ENCODE data around the gene PRPS1. TPM values are rescaled to one million over a fixed set of nuclear protein-coding genes. Genes with fewer than 3 reads are reported as not detected.

The PRPS1 gene
- 26.8 and 37.6 TPM in 2 replicates for total RNA-seq (2011; cell fraction: chromatin; rRNA removed; ENCODE audit: low replicate concordance)
- total RNA-seq (2011; cell fraction: nucleolus; rRNA removed) = 19.3 and 22.8 TPM in 2 replicates
- 30.8 and 38.8 TPM in 2 replicates for total RNA-seq (2011; cell fraction: nucleoplasm; rRNA removed)
- total RNA-seq (2014; rRNA removed) = 51.8 and 51.9 TPM in 2 replicates
- 79.6 and 85.1 TPM in 2 replicates for total RNA-seq (2014; rRNA removed; fragmentation: Illumina TruSeq; extraction: Trizol)
- total RNA-seq (2015; rRNA removed; fragmentation: Illumina TruSeq; extraction: Trizol) = 70.1 and 71.2 TPM in 2 replicates
- total RNA-seq (2021) = 102 and 104 TPM in 2 replicates
- polyA plus RNA-seq (2011; rRNA removed) = 138 and 175 TPM in 2 replicates
- 87.5 and 121 TPM in 2 replicates for polyA plus RNA-seq (2011; cell fraction: cytosol; rRNA removed)
- 25.6 and 38.6 TPM in 2 replicates for polyA plus RNA-seq (2011; cell fraction: nucleus; rRNA removed)
- polyA plus RNA-seq (2012) = 49.4 and 92.8 TPM in 2 replicates
- 113 and 125 TPM in 2 replicates for polyA plus RNA-seq (2014; fragmentation: Illumina TruSeq; extraction: Trizol)
- polyA plus RNA-seq (2014; fragmentation: Nextera tagmentation; extraction: Ambion mirVana) = 10 to 100 TPM; 47.8 to 50.9 TPM
- 90.2 and 121 TPM in 2 replicates for polyA plus RNA-seq (2014; rRNA removed)
- 161 and 200 TPM in 2 replicates for polyA minus RNA-seq (2011; rRNA and poly(A)+ RNA removed)
- 49.1 and 77.7 TPM in 2 replicates for polyA minus RNA-seq (2011; cell fraction: cytosol; rRNA and poly(A)+ RNA removed)
- polyA minus RNA-seq (2011; cell fraction: nucleus; rRNA and poly(A)+ RNA removed) = 10.5 and 18.3 TPM in 2 replicates
- Bru-seq, nascent RNA = percentile 88 among the genes with signal in this experiment
- BruChase-seq, experiment 1, labeled RNA remaining after a 2-hour chase = percentile 81 among the genes with signal in this experiment
- percentile 84 among the genes with signal in this experiment for BruChase-seq, experiment 2, labeled RNA remaining after a 6-hour chase
- long read RNA-seq, experiment 1, transcript PRPS1-204 (7 exons, 2,152 nt) = major isoform, 73 of 111 reads
- long read RNA-seq, experiment 1, partial matches to known transcripts = 36 of 111 reads
- long read RNA-seq, experiment 1, other reads (novel, unspliced or antisense) = 2 of 111 reads
- long read RNA-seq, experiment 2, transcript PRPS1-204 (7 exons, 2,152 nt) = major isoform, 106 of 136 reads
- long read RNA-seq, experiment 2, partial matches to known transcripts = 11 of 136 reads
- long read RNA-seq, experiment 2, other reads (novel, unspliced or antisense) = 17 of 136 reads
- long read RNA-seq, experiment 3, transcript PRPS1-204 (7 exons, 2,152 nt) = major isoform, 33 of 39 reads
- long read RNA-seq, experiment 3, partial matches to known transcripts = 2 of 39 reads
- long read RNA-seq, experiment 3, other reads (novel, unspliced or antisense) = 3 of 39 reads

DNA sequence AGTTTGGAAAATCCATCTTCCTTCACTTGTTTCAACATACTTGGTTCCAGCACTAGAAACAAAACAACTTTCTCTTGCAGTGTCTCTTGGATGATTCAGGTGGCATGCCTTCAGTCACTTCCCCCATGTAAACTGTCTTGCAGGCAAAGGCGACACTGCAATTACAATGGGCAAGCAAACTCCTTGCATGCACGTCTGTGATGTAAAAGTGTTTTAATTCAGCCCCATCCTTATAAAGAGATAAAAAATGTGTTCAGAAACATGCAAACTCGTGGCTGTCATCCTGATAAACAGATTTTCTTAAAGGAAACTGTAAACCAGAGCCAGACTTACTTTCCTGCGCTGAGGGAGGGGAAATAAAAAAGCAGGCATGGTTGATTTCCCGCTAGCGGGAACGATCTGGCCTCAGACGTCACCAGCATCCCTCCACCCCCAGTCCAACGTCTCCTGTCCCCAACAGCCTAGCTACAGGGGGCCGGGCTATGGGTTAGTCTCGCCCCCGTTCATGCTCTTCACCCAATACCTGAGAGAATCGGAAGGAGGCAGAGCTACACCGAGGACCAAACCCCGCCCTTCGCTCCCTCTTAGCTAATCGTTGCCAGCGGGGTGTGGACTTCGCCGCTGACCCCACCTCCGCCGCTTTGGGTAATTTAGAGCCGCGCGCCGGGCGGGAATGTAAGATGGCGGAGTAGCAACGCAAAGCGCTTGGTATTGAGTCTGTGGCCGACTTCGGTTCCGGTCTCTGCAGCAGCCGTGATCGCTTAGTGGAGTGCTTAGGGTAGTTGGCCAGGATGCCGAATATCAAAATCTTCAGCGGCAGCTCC lies at the start of gene PRPS1:
Gene PRPS1, plus strand, starts transcription at position 673 of the 824 bp plus-strand sequence. Its CDS starts 119 bp downstream, at position 792.
- DNase-seq (ENCODE audit: extremely low read depth in 1 of 4, low spot score in 3 of 4) = peak; percentile 88 to 96 (median 90)
- Histone ChIP-seq H3K27ac (ENCODE audit: extremely low read depth, low read depth, low read length) (peak within 1 kb of the TSS; percentile 92), H3K9me3 (replicated peaks; ENCODE audit: control insufficient read depth, insufficient read depth, low read depth, low read length) (no peaks in the 10 kb centered on the region), H3K36me3 (ENCODE audit: control insufficient read depth, insufficient read depth, low read length) (peaks cover 14% of the 10 kb centered on the region), H3K4me3 (peak within 1 kb of the TSS; percentile 68), H3K9ac (ENCODE audit: insufficient read depth in 1 of 2, low read depth in 2 of 2, low read length in 2 of 2) (peak within 1 kb of the TSS; percentile 88 to 92), H3K9me1 (ENCODE audit: control insufficient read depth, insufficient read depth, low read length) (no peaks in the 10 kb centered on the region), H3K27me3 (ENCODE audit: control insufficient read depth in 2 of 2, insufficient read depth in 2 of 2, low read length in 2 of 2) (no peaks in the 10 kb centered on the region), H4K20me1 (replicated peaks; ENCODE audit: control insufficient read depth, insufficient read depth, low read length) (peaks cover 6% of the 10 kb centered on the region; the same call in 1 of the 2 replicates), H3K79me2 (ENCODE audit: control insufficient read depth, insufficient read depth, low read length) (peaks cover 47% of the 10 kb centered on the region), H2AFZ (ENCODE audit: low read depth, low read length) (peak within 1 kb of the TSS; percentile 91), H3K4me2 (ENCODE audit: insufficient read depth, low read length) (peak within 1 kb of the TSS; percentile 91), H3K4me1 (replicated peaks in 1 of 2; ENCODE audit: control insufficient read depth in 2 of 2, insufficient read depth in 2 of 2, low read length in 2 of 2) (peaks cover 8 to 16% of the 10 kb centered on the region in 2 experiments; a peak in 4 of 5 replicates)
- FAIRE-seq = peak; percentile 93
- in situ Hi-C loops (cut with MboI) (no loop called here), intact Hi-C loops (cut with micrococcal nuclease) (loop anchor here (5.0 kb wide), 1 partner anchor 51 kb away; no protein-coding TSS in a partner anchor)
- BruUV-seq (replicated peaks) = no TSS peak
- POLR2A ChIA-PET = interaction anchor here (0.6 to 2.0 kb wide), 13 partner anchors 8 to 115 kb away, joined by 3 to 10 read pairs (median 4); no protein-coding TSS in a partner anchor
- peak; percentile 99 for ATAC-seq
- under 1% methylated on average over 32 of the region's 37 CpGs for WGBS (ENCODE audit: insufficient coverage, low coverage, missing lambda C conversion rate)
- CTCF ChIA-PET (ENCODE audit: low intra/inter-chr PET ratio) = no interaction called here
- TF ChIP-seq RFX7 (CRISPR knock-in tag; IDR thresholded peaks at IDR 0.05) = no peak
- TF ChIP-seq, protein P1, sequence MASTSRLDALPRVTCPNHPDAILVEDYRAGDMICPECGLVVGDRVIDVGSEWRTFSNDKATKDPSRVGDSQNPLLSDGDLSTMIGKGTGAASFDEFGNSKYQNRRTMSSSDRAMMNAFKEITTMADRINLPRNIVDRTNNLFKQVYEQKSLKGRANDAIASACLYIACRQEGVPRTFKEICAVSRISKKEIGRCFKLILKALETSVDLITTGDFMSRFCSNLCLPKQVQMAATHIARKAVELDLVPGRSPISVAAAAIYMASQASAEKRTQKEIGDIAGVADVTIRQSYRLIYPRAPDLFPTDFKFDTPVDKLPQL (IDR thresholded peaks at IDR 0.05; ENCODE audit: extremely low read depth, insufficient read length) = no peak
- TF ChIP-seq SRSF3 (IDR thresholded peaks at IDR 0.05; ENCODE audit: insufficient read depth, low read length) = no peak
- peak; percentile 75 for TF ChIP-seq TBP (optimal IDR thresholded peaks at IDR 0.05; ENCODE audit: low read depth, low read length)
- TF ChIP-seq ZNF764 (CRISPR knock-in tag; IDR thresholded peaks at IDR 0.05; ENCODE audit: low read depth) = no peak
- TF ChIP-seq POLR3A (IDR thresholded peaks at IDR 0.05; ENCODE audit: borderline replicate concordance, extremely low read depth, insufficient read depth, insufficient read length) = no peak
- peak; percentile 38; the same call in 1 of the 2 replicates for TF ChIP-seq JUND (IDR thresholded peaks at IDR 0.05; ENCODE audit: borderline replicate concordance, low read depth, low read length)
- TF ChIP-seq JUND (tag; IDR thresholded peaks at IDR 0.05; ENCODE audit: borderline replicate concordance, low read depth, low read length) = no peak; the same call in 2 of the 3 replicates
- TF ChIP-seq KLF1 (tag; IDR thresholded peaks at IDR 0.05) = no peak
- TF ChIP-seq PTTG1 (tag; IDR thresholded peaks at IDR 0.05; ENCODE audit: low read depth) = no peak
- TF ChIP-seq, protein P2, sequence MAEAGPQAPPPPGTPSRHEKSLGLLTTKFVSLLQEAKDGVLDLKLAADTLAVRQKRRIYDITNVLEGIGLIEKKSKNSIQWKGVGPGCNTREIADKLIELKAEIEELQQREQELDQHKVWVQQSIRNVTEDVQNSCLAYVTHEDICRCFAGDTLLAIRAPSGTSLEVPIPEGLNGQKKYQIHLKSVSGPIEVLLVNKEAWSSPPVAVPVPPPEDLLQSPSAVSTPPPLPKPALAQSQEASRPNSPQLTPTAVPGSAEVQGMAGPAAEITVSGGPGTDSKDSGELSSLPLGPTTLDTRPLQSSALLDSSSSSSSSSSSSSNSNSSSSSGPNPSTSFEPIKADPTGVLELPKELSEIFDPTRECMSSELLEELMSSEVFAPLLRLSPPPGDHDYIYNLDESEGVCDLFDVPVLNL (CRISPR knock-in tag; IDR thresholded peaks at IDR 0.05; ENCODE audit: low read depth) = no peak
